Adrenal gland (tissue), 5 donors: ENCODE data around the gene VWF.

Experiments
- POLR2A ChIP-seq, 2 donors: fragments of 450-650 bp; IDR thresholded peaks; one replicate each; pipeline ENCODE4 v1.6.1; 2017; ENCODE audit warnings: antibody characterized with exemption in 2 of 2, mild to moderate bottlenecking in 2 of 2, moderate library complexity in 1 of 2
- TF ChIP-seq, protein P1 (sequence below), 6 experiments: fragments of 450-650 bp in 4 of 6; fragments of 200-600 bp in 2 of 6; sonication (generic) in 1 of 6; IDR thresholded peaks; 1 replicate in 5 of 6; 2 replicates in 1 of 6; pipeline versions ENCODE4 v1.5.1 to v1.8.0; 2016 to 2021; ENCODE audit warnings: antibody characterized with exemption in 6 of 6, mild to moderate bottlenecking in 2 of 6, moderate library complexity in 1 of 6
- donor health status: DM: no; HTN: no; CAD: no.

DNA sequence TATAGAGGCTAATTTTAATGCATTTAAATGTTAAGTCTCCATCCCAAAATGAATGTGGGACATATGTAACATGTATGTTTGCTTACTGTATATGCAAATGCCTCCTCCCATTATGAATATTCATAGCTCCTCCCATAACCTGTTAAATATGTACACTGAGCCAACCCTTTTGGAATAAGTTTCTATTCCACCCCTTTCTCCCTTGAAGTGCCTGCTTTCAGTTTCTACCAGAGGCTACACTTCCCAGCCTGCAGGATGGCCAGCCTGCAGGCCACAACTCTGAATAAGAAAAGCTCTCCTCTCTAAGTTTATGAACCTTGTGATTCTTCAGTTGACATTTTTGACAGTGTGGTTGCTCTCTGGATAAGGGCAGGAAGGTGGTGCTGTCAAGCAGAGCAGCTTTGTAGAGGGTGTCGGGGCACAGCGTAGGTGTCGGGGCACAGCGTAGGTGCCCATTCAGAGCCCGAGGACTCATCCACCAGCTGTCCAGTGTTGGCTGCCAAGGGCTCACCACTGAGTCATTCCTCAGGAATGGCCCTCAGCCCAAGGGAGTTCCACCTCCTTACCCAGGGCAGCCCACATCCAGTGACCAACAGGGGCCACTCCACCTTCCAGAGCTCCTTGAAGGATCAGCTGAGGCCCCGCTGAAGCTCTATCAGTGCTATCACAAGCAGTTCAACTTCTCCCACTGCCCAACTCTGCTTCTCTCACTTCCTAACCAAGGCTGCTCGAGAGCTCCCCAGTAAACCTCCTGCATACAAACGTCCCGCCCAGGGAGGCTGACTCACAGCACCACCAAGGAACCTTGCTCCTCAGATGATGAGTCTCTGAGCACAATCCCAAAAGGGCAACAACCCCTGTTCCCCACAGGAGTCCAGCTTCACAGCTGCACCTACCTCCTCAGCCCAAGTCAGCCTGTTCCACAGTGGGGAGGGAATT is 31.4 kb downstream of the VWF start:
- TF ChIP-seq POLR2A (IDR thresholded peaks at IDR 0.05) = peak in 1 of 2 donors; percentile 21
- TF ChIP-seq, protein P1, sequence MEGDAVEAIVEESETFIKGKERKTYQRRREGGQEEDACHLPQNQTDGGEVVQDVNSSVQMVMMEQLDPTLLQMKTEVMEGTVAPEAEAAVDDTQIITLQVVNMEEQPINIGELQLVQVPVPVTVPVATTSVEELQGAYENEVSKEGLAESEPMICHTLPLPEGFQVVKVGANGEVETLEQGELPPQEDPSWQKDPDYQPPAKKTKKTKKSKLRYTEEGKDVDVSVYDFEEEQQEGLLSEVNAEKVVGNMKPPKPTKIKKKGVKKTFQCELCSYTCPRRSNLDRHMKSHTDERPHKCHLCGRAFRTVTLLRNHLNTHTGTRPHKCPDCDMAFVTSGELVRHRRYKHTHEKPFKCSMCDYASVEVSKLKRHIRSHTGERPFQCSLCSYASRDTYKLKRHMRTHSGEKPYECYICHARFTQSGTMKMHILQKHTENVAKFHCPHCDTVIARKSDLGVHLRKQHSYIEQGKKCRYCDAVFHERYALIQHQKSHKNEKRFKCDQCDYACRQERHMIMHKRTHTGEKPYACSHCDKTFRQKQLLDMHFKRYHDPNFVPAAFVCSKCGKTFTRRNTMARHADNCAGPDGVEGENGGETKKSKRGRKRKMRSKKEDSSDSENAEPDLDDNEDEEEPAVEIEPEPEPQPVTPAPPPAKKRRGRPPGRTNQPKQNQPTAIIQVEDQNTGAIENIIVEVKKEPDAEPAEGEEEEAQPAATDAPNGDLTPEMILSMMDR (IDR thresholded peaks at IDR 0.05) = no peak
